ENCODE measurements around the gene CFAP20DC.
"Not testable (repeated sequence)": the region's sequence is repeated elsewhere in the genome, so short reads cannot be mapped to it uniquely, and the experiment has no call there.

Gene CFAP20DC

GRCh38 chr3:58967866-58968265 lies 82.0 kb downstream of the CFAP20DC start:
- not testable (repeated sequence) for H3K36me3 ChIP-seq (ENCODE audit: control insufficient read depth, insufficient read depth, low read length); H3K27ac ChIP-seq (ENCODE audit: low read depth, low read length); H3K27me3 ChIP-seq (ENCODE audit: control insufficient read depth, insufficient read depth, low read length); H3K9me3 ChIP-seq (ENCODE audit: control insufficient read depth, insufficient read depth, low read length); H3K9ac ChIP-seq (ENCODE audit: low read depth, low read length); H3K4me1 ChIP-seq (ENCODE audit: control insufficient read depth, insufficient read depth, low read length); H3K4me3 ChIP-seq (ENCODE audit: low read depth, low read length)

- no peak overlapping the region for H3K4me3 ChIP-seq (ENCODE audit: low read depth, low read length)
- no peaks in the 10 kb centered on the region; the same call in 1 of the 2 replicates for H3K4me1 ChIP-seq (ENCODE audit: control insufficient read depth, insufficient read depth, low read length)
- H3K27ac ChIP-seq (ENCODE audit: low read depth, low read length), result no peak overlapping the region
- no peak overlapping the region for H3K9ac ChIP-seq (ENCODE audit: low read depth, low read length)
- no peaks in the 10 kb centered on the region for H3K36me3 ChIP-seq (ENCODE audit: control insufficient read depth, insufficient read depth, low read length)
- no peaks in the 10 kb centered on the region for H3K9me3 ChIP-seq (ENCODE audit: control insufficient read depth, insufficient read depth, low read length)
- H3K27me3 ChIP-seq (ENCODE audit: control insufficient read depth, insufficient read depth, low read length), result no peaks in the 10 kb centered on the region
Measured at GRCh38 chr3:58965865-58966264, 84.0 kb downstream of the CFAP20DC start.

GRCh38 chr3:58963928-58964503 lies 85.8 kb downstream of the CFAP20DC start:
- H3K9ac ChIP-seq (ENCODE audit: low read depth, low read length), result no peak overlapping the region
- no peaks in the 10 kb centered on the region; the same call in 1 of the 2 replicates for H3K4me1 ChIP-seq (ENCODE audit: control insufficient read depth, insufficient read depth, low read length)
- no peaks in the 10 kb centered on the region for H3K27me3 ChIP-seq (ENCODE audit: control insufficient read depth, insufficient read depth, low read length)
- no peaks in the 10 kb centered on the region for H3K36me3 ChIP-seq (ENCODE audit: control insufficient read depth, insufficient read depth, low read length)
- H3K9me3 ChIP-seq (ENCODE audit: control insufficient read depth, insufficient read depth, low read length), result no peaks in the 10 kb centered on the region
- H3K4me3 ChIP-seq (ENCODE audit: low read depth, low read length), result no peak overlapping the region
- no peak overlapping the region for H3K27ac ChIP-seq (ENCODE audit: low read depth, low read length)

- Histone ChIP-seq H3K27me3 (ENCODE audit: control insufficient read depth, insufficient read depth, low read length) (no peaks in the 10 kb centered on the region), H3K4me1 (ENCODE audit: control insufficient read depth, insufficient read depth, low read length) (no peaks in the 10 kb centered on the region; the same call in 1 of the 2 replicates), H3K9me3 (ENCODE audit: control insufficient read depth, insufficient read depth, low read length) (no peaks in the 10 kb centered on the region), H3K4me3 (ENCODE audit: low read depth, low read length) (no peak overlapping the region), H3K27ac (ENCODE audit: low read depth, low read length) (no peak overlapping the region), H3K9ac (ENCODE audit: low read depth, low read length) (no peak overlapping the region), H3K36me3 (ENCODE audit: control insufficient read depth, insufficient read depth, low read length) (no peaks in the 10 kb centered on the region)
Measured at GRCh38 chr3:58962816-58963215, 87.0 kb downstream of the CFAP20DC start.

- Histone ChIP-seq H3K36me3 (ENCODE audit: control insufficient read depth, insufficient read depth, low read length) (no peaks in the 10 kb centered on the region), H3K4me3 (ENCODE audit: low read depth, low read length) (no peak overlapping the region)
Measured at GRCh38 chr3:58962040-58962651, 87.7 kb downstream of the CFAP20DC start.

GRCh38 chr3:58955308-58955707 lies 94.5 kb downstream of the CFAP20DC start:
- no peak overlapping the region for H3K4me3 ChIP-seq (ENCODE audit: low read depth, low read length)
- peaks cover 8% of the 10 kb centered on the region; the same call in 1 of the 2 replicates for H3K4me1 ChIP-seq (ENCODE audit: control insufficient read depth, insufficient read depth, low read length)
- no peaks in the 10 kb centered on the region for H3K27me3 ChIP-seq (ENCODE audit: control insufficient read depth, insufficient read depth, low read length)
- no peaks in the 10 kb centered on the region for H3K36me3 ChIP-seq (ENCODE audit: control insufficient read depth, insufficient read depth, low read length)
- H3K9ac ChIP-seq (ENCODE audit: low read depth, low read length), result no peak overlapping the region
- H3K27ac ChIP-seq (ENCODE audit: low read depth, low read length), result no peak overlapping the region
- H3K9me3 ChIP-seq (ENCODE audit: control insufficient read depth, insufficient read depth, low read length), result no peaks in the 10 kb centered on the region

More at GRCh38 chr3:58962040-58962651, 87.7 kb downstream of the CFAP20DC start:
- no peaks in the 10 kb centered on the region for H3K9me3 ChIP-seq (ENCODE audit: control insufficient read depth, insufficient read depth, low read length)
- H3K4me1 ChIP-seq (ENCODE audit: control insufficient read depth, insufficient read depth, low read length), result no peaks in the 10 kb centered on the region; the same call in 1 of the 2 replicates
- H3K27me3 ChIP-seq (ENCODE audit: control insufficient read depth, insufficient read depth, low read length), result no peaks in the 10 kb centered on the region
- H3K9ac ChIP-seq (ENCODE audit: low read depth, low read length), result no peak overlapping the region
- no peak overlapping the region for H3K27ac ChIP-seq (ENCODE audit: low read depth, low read length)

GRCh38 chr3:58953288-58953687 lies 96.5 kb downstream of the CFAP20DC start:
- no peak overlapping the region for H3K9ac ChIP-seq (ENCODE audit: low read depth, low read length)
- peaks cover 8% of the 10 kb centered on the region; the same call in 1 of the 2 replicates for H3K4me1 ChIP-seq (ENCODE audit: control insufficient read depth, insufficient read depth, low read length)
- H3K27me3 ChIP-seq (ENCODE audit: control insufficient read depth, insufficient read depth, low read length), result no peaks in the 10 kb centered on the region
- H3K9me3 ChIP-seq (ENCODE audit: control insufficient read depth, insufficient read depth, low read length), result no peaks in the 10 kb centered on the region
- no peaks in the 10 kb centered on the region for H3K36me3 ChIP-seq (ENCODE audit: control insufficient read depth, insufficient read depth, low read length)
- no peak overlapping the region for H3K4me3 ChIP-seq (ENCODE audit: low read depth, low read length)
- H3K27ac ChIP-seq (ENCODE audit: low read depth, low read length), result no peak overlapping the region

- Histone ChIP-seq H3K9ac (ENCODE audit: low read depth, low read length) (no peak overlapping the region), H3K27me3 (ENCODE audit: control insufficient read depth, insufficient read depth, low read length) (no peaks in the 10 kb centered on the region), H3K4me3 (ENCODE audit: low read depth, low read length) (no peak overlapping the region), H3K36me3 (ENCODE audit: control insufficient read depth, insufficient read depth, low read length) (no peaks in the 10 kb centered on the region), H3K27ac (ENCODE audit: low read depth, low read length) (no peak overlapping the region), H3K9me3 (ENCODE audit: control insufficient read depth, insufficient read depth, low read length) (no peaks in the 10 kb centered on the region), H3K4me1 (ENCODE audit: control insufficient read depth, insufficient read depth, low read length) (peaks cover 8% of the 10 kb centered on the region; the same call in 1 of the 2 replicates)
Measured at GRCh38 chr3:58952128-58952917, 97.5 kb downstream of the CFAP20DC start.

- Histone ChIP-seq H3K27ac (ENCODE audit: low read depth, low read length) (no peak overlapping the region), H3K4me3 (ENCODE audit: low read depth, low read length) (no peak overlapping the region), H3K9ac (ENCODE audit: low read depth, low read length) (no peak overlapping the region), H3K27me3 (ENCODE audit: control insufficient read depth, insufficient read depth, low read length) (no peaks in the 10 kb centered on the region), H3K4me1 (ENCODE audit: control insufficient read depth, insufficient read depth, low read length) (no peaks in the 10 kb centered on the region), H3K36me3 (ENCODE audit: control insufficient read depth, insufficient read depth, low read length) (no peaks in the 10 kb centered on the region), H3K9me3 (ENCODE audit: control insufficient read depth, insufficient read depth, low read length) (no peaks in the 10 kb centered on the region)
Measured at GRCh38 chr3:58948018-58948417, 101.8 kb downstream of the CFAP20DC start.

- H3K4me3 ChIP-seq (ENCODE audit: low read depth, low read length), result no peak overlapping the region
- no peaks in the 10 kb centered on the region for H3K4me1 ChIP-seq (ENCODE audit: control insufficient read depth, insufficient read depth, low read length)
Measured at GRCh38 chr3:58946875-58947274, 103.0 kb downstream of the CFAP20DC start.

GRCh38 chr3:58938057-58938456 lies 111.8 kb downstream of the CFAP20DC start:
- H3K4me1 ChIP-seq (ENCODE audit: control insufficient read depth, insufficient read depth, low read length), result no peaks in the 10 kb centered on the region
- no peak overlapping the region for H3K4me3 ChIP-seq (ENCODE audit: low read depth, low read length)
- H3K27me3 ChIP-seq (ENCODE audit: control insufficient read depth, insufficient read depth, low read length), result no peaks in the 10 kb centered on the region
- H3K9me3 ChIP-seq (ENCODE audit: control insufficient read depth, insufficient read depth, low read length), result no peaks in the 10 kb centered on the region
- no peak overlapping the region for H3K9ac ChIP-seq (ENCODE audit: low read depth, low read length)
- H3K36me3 ChIP-seq (ENCODE audit: control insufficient read depth, insufficient read depth, low read length), result no peaks in the 10 kb centered on the region
- no peak overlapping the region for H3K27ac ChIP-seq (ENCODE audit: low read depth, low read length)

More at GRCh38 chr3:58946875-58947274, 103.0 kb downstream of the CFAP20DC start:
- Histone ChIP-seq H3K9me3 (ENCODE audit: control insufficient read depth, insufficient read depth, low read length) (no peaks in the 10 kb centered on the region), H3K9ac (ENCODE audit: low read depth, low read length) (no peak overlapping the region), H3K36me3 (ENCODE audit: control insufficient read depth, insufficient read depth, low read length) (no peaks in the 10 kb centered on the region), H3K27me3 (ENCODE audit: control insufficient read depth, insufficient read depth, low read length) (no peaks in the 10 kb centered on the region), H3K27ac (ENCODE audit: low read depth, low read length) (no peak overlapping the region)
